NCI-H2227 treated with DMSO at 0.1 percent for 48 hours (cell line): ENCODE measurements around the gene VPS26B.
"Not testable (repeated sequence)": the region's sequence is repeated elsewhere in the genome, so short reads cannot be mapped to it uniquely, and the experiment has no call there.

ENCODE experiments used
- DNase-seq: peaks from one replicate; lab custom pipeline; 2025; lab: John Stamatoyannopoulos, UW

The VPS26B gene

GRCh38 chr11:134223836-134224709 is at the start of gene VPS26B, which contains the start of gene NCAPD3:
TSS of gene VPS26B (plus strand) at chr11:134224671. CDS start at chr11:134225123, 452 bp downstream.
TSS of gene NCAPD3 (minus strand) at chr11:134223967. CDS start at chr11:134223926, 41 bp downstream.
- DNase-seq = peak; percentile 87

- DNase-seq = no peak
Measured at GRCh38 chr11:134176284-134176683, 48.2 kb upstream of the VPS26B start.

- no peak for DNase-seq
Measured at GRCh38 chr11:134178032-134178674, 46.3 kb upstream of the VPS26B start.

- DNase-seq = no peak
Measured at GRCh38 chr11:134181707-134182106, 42.8 kb upstream of the VPS26B start.

GRCh38 chr11:134188092-134188491 is 36.4 kb upstream of the VPS26B start:
- DNase-seq = not testable (repeated sequence)

- DNase-seq = no peak
Measured at GRCh38 chr11:134196756-134197155, 27.7 kb upstream of the VPS26B start.

GRCh38 chr11:134199531-134199930 is 24.9 kb upstream of the VPS26B start:
- DNase-seq = no peak

GRCh38 chr11:134200688-134201087 is 23.8 kb upstream of the VPS26B start:
- DNase-seq = no peak

- DNase-seq = no peak
Measured at GRCh38 chr11:134202661-134203060, 21.8 kb upstream of the VPS26B start.

- no peak for DNase-seq
Measured at GRCh38 chr11:134205729-134206128, 18.7 kb upstream of the VPS26B start.

GRCh38 chr11:134206185-134206584 is 18.3 kb upstream of the VPS26B start:
- no peak for DNase-seq

- no peak for DNase-seq
Measured at GRCh38 chr11:134207538-134208239, 16.8 kb upstream of the VPS26B start.

GRCh38 chr11:134215836-134216235 is 8.6 kb upstream of the VPS26B start:
- DNase-seq = no peak

- no peak for DNase-seq
Measured at GRCh38 chr11:134216816-134217215, 7.7 kb upstream of the VPS26B start.

- DNase-seq = no peak
Measured at GRCh38 chr11:134223121-134223520, 1.4 kb upstream of the VPS26B start.

- DNase-seq = no peak
Measured at GRCh38 chr11:134224710-134225664, 516 bp downstream of the VPS26B start.

- no peak for DNase-seq
Measured at GRCh38 chr11:134226806-134227325, 2.4 kb downstream of the VPS26B start.

GRCh38 chr11:134228625-134229024 is 4.2 kb downstream of the VPS26B start:
- DNase-seq = no peak

- no peak for DNase-seq
Measured at GRCh38 chr11:134229126-134229790, 4.8 kb downstream of the VPS26B start.

- DNase-seq = no peak
Measured at GRCh38 chr11:134230339-134230738, 5.9 kb downstream of the VPS26B start.
